Activated CD8-positive, alpha-beta memory T cell treated with anti-CD3 and anti-CD28 coated beads, Interleukin-2, amount 50 U/mL, for 1 hour (primary cell): ENCODE results near the gene BYSL.

ENCODE experiments used
- DNase-seq: peaks from one replicate; pipeline ENCODE4 v3.0.0-alpha.2; 2020; ENCODE audit errors: extremely low read depth

BYSL gene

GRCh38 chr6:41914869-41915530 lies 6.3 kb upstream of the BYSL start:
- no peak for DNase-seq

DNA sequence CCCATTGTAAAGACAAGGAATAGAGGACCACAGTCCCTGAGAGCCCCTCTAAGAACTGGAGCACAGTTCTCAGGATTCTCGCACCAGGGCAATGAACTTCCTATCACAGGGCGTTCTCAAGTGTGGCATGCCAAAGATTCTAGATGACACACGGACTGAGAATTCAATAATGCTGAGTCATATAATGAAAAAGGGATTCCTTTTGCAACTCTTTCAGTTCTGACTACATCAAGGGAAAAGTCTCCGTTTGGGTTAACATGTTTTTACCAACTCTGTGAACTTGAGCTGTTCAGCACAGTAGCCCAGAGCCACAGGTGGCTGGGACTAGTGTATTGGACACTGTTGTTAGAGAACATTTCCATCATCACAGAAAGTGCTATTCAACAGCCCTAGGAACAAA lies 3.8 kb upstream of the BYSL start:
- no peak for DNase-seq

- DNase-seq: no peak
These were observed 356 bp downstream of the BYSL start for GRCh38 chr6:41921712-41921998.

DNA sequence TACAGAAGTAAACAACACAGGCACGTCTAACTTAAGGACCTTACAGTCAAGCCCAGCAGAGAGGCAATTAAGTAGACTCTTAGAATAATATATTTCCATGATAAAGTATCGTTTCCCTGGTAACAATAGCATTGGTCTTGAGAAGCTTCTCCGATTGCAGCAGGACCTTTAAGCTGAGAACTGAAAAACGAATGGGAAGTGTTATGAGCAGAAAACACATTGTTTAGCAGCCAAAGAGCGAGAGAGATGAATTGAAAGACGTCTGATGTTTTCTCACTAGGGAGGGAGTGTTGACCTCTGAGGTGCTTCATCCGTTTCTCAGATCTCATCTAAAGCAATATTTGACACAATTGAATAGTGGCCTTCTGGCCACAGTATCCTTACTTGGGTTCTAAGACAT lies 855 bp downstream of the BYSL start:
- DNase-seq: no peak

- no peak for DNase-seq
These were observed 6.0 kb downstream of the BYSL start for GRCh38 chr6:41927253-41927652.

DNA sequence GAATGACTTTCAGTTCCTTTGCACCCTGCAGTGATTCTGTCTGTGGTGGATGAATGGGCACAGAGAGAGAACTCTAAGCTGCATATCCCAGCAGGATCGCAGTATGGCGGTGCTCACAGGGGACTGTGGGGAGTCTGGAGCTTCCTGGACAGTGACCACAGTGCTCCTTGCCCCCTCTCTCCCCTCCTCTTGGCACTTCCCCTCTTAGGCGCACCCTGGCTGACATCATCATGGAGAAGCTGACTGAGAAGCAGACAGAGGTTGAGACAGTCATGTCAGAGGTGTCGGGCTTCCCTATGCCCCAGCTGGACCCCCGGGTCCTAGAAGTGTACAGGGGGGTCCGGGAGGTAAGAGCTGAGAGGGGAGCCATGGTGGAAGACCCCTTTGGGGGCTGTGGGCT lies 8.6 kb downstream of the BYSL start:
- DNase-seq: no peak

- DNase-seq: no peak
These were observed 10.5 kb downstream of the BYSL start for GRCh38 chr6:41931792-41932191.

GRCh38 chr6:41932378-41932777 lies 11.1 kb downstream of the BYSL start:
- no peak for DNase-seq

- no peak for DNase-seq
These were observed 13.2 kb downstream of the BYSL start for GRCh38 chr6:41934278-41935192.

GRCh38 chr6:41935193-41935574 lies 13.9 kb downstream of the BYSL start:
- DNase-seq: no peak

DNA sequence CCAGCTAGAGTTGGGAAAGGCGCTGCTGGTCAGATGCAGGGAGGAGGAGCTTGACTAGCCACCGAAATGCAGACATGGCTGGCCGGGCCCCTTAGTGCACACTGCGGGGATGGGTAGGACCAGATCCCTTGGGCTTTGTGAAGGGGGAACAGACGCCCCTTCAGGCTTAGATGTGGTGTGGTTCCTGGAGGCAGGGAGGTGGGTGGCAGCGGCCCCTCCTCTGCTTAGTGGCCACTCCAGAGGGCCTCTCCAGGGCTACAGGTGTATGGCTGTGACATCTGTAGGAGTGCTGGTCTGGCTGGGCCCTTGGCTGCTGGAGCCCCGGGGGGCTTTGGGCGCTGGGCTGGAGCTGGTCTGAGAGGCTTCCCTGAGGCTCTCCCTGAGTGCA lies 14.4 kb downstream of the BYSL start:
- DNase-seq: no peak

- peak; percentile 45 for DNase-seq
These were observed 15.0 kb downstream of the BYSL start for GRCh38 chr6:41936073-41936837.

DNA sequence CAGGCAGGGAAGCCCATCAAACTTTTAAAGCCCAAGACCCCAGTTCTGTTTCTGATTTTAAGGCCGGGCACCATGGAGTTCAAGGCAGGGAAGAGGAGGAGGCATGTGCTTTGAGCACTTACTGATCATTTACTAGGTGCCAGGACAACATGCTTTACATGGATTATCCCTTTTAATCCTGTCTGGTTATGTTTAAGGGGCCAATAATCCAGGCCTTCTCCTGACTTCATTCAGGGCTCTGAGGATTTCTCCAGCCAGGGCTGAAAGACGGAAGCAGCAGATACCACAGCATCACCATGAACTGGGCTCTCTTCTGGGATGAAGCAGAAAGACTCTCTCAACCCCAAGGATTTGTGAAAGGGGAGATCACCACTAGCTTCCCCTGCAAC lies 16.2 kb downstream of the BYSL start:
- DNase-seq: no peak

- peak; percentile 45 for DNase-seq
These were observed 16.7 kb downstream of the BYSL start for GRCh38 chr6:41937861-41938574.

GRCh38 chr6:41938590-41939175 lies 17.4 kb downstream of the BYSL start:
- no peak for DNase-seq

DNA sequence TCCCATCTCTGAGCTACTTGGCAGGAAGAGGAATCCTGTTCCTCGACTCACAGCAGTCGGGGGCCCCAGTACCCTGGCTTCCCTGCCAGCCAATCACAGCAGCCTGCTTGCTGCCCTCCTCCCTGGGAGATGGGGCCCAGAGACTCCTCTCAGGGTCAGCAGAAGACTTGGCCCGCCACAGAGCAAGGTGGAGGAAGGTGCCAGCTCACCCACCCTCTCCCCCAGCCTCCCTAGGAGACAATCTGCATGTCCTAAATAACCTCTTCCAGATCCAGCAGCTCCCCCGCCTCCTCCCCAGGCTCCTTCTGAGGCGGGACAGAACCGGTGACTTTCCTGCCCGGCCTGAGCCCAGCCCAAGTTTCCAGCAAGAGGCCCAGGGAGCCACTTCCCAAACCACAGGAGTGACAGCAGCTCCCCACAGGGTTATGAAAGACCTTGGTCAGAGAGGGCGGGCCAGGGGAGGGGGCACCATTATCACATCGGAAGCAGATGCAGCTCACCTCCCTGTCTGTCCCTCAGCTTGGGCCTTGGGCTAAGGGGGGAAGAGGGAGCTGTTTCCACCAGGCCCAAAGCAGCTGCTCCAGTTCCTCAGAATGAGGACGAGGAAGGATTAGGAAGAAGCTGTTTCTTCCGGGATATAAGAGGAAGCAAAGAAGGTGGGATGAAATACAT lies 18.0 kb downstream of the BYSL start:
- DNase-seq: no peak

GRCh38 chr6:41939848-41940758 lies 18.8 kb downstream of the BYSL start:
- no peak for DNase-seq

DNA sequence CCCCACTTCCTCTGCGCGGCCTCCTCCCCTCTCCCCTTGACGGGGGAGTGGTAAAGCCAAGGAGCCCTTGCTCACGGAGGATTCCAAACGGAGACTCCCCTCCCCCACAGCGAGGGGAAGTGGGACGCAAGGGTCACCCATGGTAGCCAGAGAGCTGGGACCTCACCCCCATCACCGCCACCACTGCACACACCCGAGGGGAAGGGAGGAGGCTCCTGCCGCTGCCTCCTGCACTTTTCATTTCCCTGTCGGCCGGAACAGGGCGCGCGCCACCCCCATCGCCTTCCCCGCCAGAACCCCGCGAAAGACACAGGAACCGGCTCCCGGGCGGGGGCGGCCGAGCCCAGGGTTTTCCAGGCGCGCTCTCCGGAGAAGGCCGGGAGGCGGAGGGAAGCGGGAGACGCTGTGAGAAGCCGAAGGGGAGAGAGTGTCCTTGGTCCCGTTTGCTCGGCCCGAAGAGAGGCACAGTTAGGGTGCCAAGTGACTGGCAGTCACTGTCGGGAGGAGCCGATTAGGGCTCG lies 19.5 kb downstream of the BYSL start:
- no peak for DNase-seq

GRCh38 chr6:41941280-41942066 lies 20.2 kb downstream of the BYSL start, which contains the start of gene CCND3:
CCND3 (minus strand) TSS chr6:41941808; CDS start chr6:41941649, 159 bp downstream.
- no peak for DNase-seq
